ENCODE results near the gene NOL4L.

The NOL4L gene

DNA sequence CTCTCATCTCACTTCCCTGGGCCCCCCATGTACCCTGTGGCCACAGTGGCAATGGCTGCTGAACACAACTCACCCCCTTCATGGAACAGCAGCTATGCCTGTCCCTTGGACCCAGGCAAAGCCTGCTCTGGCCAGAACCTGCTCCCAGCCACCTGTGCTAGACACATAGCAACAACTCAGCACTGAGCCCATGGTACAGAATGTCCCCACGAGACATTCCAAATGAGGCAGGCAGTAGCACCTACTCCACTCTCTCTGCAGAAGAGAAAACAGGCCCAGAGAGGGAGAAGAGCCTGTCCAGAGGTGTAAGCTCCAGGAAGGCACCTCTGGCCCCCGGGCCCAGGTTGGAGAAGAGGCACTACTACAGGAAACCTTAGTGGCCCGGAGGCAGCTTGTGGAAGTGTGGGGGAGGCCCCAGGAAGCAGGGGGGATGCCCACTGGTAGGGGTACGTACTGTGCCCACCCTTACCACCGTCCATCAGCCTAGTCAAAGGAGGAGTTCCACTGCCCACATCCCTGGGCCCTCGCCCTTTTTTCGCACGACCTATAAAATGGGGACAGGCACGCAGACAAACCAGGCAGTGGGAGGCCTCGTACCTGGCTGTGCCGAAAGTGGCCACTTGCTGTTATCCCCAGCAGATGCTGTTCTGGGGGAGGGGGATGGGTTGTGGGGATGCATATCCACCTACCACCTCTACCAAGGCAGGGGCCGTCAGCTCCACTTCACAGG, 129.8 kb downstream of the NOL4L start:
- H3K4me3 ChIP-seq (ENCODE audit: low read depth, low read length, poor library complexity, severe bottlenecking), result no peak overlapping the region
- H3K36me3 ChIP-seq (ENCODE audit: insufficient read depth, low read length), result no peaks in the 10 kb centered on the region; the same call in 1 of the 2 replicates
- H3K4me1 ChIP-seq (ENCODE audit: insufficient read depth, low read length, severe bottlenecking), result peaks cover 7% of the 10 kb centered on the region
- no peak overlapping the region for H3K9ac ChIP-seq (ENCODE audit: low read length)
- H3F3A ChIP-seq (ENCODE audit: insufficient read depth, low read length), result no peaks in the 10 kb centered on the region
- no peaks in the 10 kb centered on the region for H3K27me3 ChIP-seq (ENCODE audit: insufficient read depth, low read length)
- no peak overlapping the region for H3K4me2 ChIP-seq (ENCODE audit: low read length)
- no peak overlapping the region for H2AFZ ChIP-seq (ENCODE audit: low read length)
- no peaks in the 10 kb centered on the region for H3K9me3 ChIP-seq (ENCODE audit: low read length)
- no peaks in the 10 kb centered on the region for H3K9me2 ChIP-seq (ENCODE audit: low read depth, low read length)
- H3K27ac ChIP-seq (ENCODE audit: low read depth, low read length, poor library complexity, severe bottlenecking), result no peak overlapping the region
- no peaks in the 10 kb centered on the region for H4K20me1 ChIP-seq (ENCODE audit: insufficient read depth, low read length)
- TF ChIP-seq EZH2 (IDR thresholded peaks at IDR 0.05; ENCODE audit: borderline replicate concordance, low read length) (no peak), CTCF (IDR thresholded peaks at IDR 0.05; ENCODE audit: low read length) (no peak)
- no peaks in the 10 kb centered on the region for H3K79me2 ChIP-seq (ENCODE audit: insufficient read depth, low read length)

DNA sequence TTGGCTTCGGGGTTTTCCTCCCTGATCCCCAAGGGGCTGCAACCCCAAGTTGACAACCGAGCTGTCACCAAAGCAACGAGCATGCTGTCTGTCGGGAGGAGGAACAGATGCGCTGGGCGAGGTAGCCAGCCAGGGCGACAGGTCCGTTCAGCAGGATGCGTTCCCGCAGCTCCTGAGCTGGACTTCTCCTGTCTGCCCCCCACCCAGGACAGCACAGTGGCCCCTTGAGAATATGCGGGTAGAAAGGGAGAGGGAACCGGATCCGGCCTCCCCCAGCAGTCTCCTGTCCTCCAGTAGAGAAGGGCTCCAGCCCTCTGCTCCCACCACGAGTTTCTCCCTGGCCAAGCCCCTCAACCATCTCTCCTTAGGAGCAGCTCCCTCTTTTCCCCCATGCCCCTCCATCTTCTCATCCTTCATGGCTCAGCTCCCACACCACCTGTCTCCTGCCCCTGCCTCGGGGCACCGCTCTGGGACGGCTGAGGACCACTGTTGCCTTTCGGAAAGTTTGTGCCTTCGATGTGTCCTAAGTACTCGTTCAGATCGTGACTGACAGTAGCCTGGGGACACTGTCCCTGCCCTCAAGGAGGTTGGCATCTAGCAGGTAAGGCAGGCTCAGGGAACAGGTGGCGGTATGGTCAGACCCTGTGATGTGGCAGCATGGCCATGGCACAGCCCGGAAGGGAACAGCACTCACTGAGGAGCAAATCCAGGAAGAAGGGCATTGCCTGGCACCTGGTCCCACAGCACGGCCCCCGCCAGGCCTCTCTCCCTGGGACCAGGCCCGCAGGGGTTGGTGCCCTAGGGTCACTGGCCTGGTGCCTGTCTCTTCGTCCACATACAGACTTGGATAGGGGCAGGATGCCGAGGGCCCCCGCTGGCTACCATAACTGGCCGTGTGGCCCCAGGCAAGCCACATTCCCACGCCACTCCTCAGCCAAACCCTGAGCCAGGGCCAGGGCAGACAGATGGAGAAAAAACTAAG, 130.7 kb downstream of the NOL4L start:
- no peak overlapping the region for H2AFZ ChIP-seq (ENCODE audit: low read length)
- H3K4me1 ChIP-seq (ENCODE audit: insufficient read depth, low read length, severe bottlenecking), result peaks cover 7% of the 10 kb centered on the region
- H3K9me2 ChIP-seq (ENCODE audit: low read depth, low read length), result no peaks in the 10 kb centered on the region
- H4K20me1 ChIP-seq (ENCODE audit: insufficient read depth, low read length), result no peaks in the 10 kb centered on the region
- no peak overlapping the region for H3K27ac ChIP-seq (ENCODE audit: low read depth, low read length, poor library complexity, severe bottlenecking)
- H3K79me2 ChIP-seq (ENCODE audit: insufficient read depth, low read length), result no peaks in the 10 kb centered on the region
- H3K27me3 ChIP-seq (ENCODE audit: insufficient read depth, low read length), result no peaks in the 10 kb centered on the region
- H3K36me3 ChIP-seq (ENCODE audit: insufficient read depth, low read length), result no peaks in the 10 kb centered on the region; the same call in 1 of the 2 replicates
- H3K4me3 ChIP-seq (ENCODE audit: low read depth, low read length, poor library complexity, severe bottlenecking), result no peak overlapping the region
- H3K4me2 ChIP-seq (ENCODE audit: low read length), result no peak overlapping the region
- TF ChIP-seq CTCF (IDR thresholded peaks at IDR 0.05; ENCODE audit: low read length), result no peak
- no peak for TF ChIP-seq EZH2 (IDR thresholded peaks at IDR 0.05; ENCODE audit: borderline replicate concordance, low read length)
- H3F3A ChIP-seq (ENCODE audit: insufficient read depth, low read length), result no peaks in the 10 kb centered on the region
- no peaks in the 10 kb centered on the region for H3K9me3 ChIP-seq (ENCODE audit: low read length)
- no peak overlapping the region for H3K9ac ChIP-seq (ENCODE audit: low read length)

GRCh38 chr20:32453467-32454163, 131.5 kb downstream of the NOL4L start:
- no peak overlapping the region for H3K27ac ChIP-seq (ENCODE audit: low read depth, low read length, poor library complexity, severe bottlenecking)
- H3K9ac ChIP-seq (ENCODE audit: low read length), result no peak overlapping the region
- peaks cover 7% of the 10 kb centered on the region for H3K4me1 ChIP-seq (ENCODE audit: insufficient read depth, low read length, severe bottlenecking)
- H3K27me3 ChIP-seq (ENCODE audit: insufficient read depth, low read length), result no peaks in the 10 kb centered on the region
- no peak overlapping the region for H2AFZ ChIP-seq (ENCODE audit: low read length)
- H3K79me2 ChIP-seq (ENCODE audit: insufficient read depth, low read length), result no peaks in the 10 kb centered on the region
- no peak overlapping the region for H3K4me3 ChIP-seq (ENCODE audit: low read depth, low read length, poor library complexity, severe bottlenecking)
- H3F3A ChIP-seq (ENCODE audit: insufficient read depth, low read length), result no peaks in the 10 kb centered on the region
- H3K36me3 ChIP-seq (ENCODE audit: insufficient read depth, low read length), result no peaks in the 10 kb centered on the region; the same call in 1 of the 2 replicates
- no peaks in the 10 kb centered on the region for H4K20me1 ChIP-seq (ENCODE audit: insufficient read depth, low read length)
- no peak for TF ChIP-seq EZH2 (IDR thresholded peaks at IDR 0.05; ENCODE audit: borderline replicate concordance, low read length)
- TF ChIP-seq CTCF (IDR thresholded peaks at IDR 0.05; ENCODE audit: low read length), result no peak
- H3K9me3 ChIP-seq (ENCODE audit: low read length), result no peaks in the 10 kb centered on the region
- H3K4me2 ChIP-seq (ENCODE audit: low read length), result no peak overlapping the region
- H3K9me2 ChIP-seq (ENCODE audit: low read depth, low read length), result no peaks in the 10 kb centered on the region
